Hepatocyte (in vitro differentiated cells): ENCODE results near the gene TMEM107. TPM values are rescaled to one million over a fixed set of nuclear protein-coding genes. Genes with fewer than 3 reads are reported as not detected.

ENCODE experiments used
- DNase-seq: peaks from one replicate; pipeline ENCODE4 v3.0.0-alpha.2; 2016; ENCODE audit warnings: low spot score
- H2AFZ ChIP-seq: fragments of 200-600 bp; sonication (generic); 2 replicates; pipeline ENCODE4 v1.6.0; 2016; ENCODE audit warnings: antibody characterized with exemption, mild to moderate bottlenecking
- H3K27ac ChIP-seq: fragments of 200-600 bp; sonication (generic); 2 replicates; pipeline ENCODE4 v1.5.1; 2016; ENCODE audit warnings: mild to moderate bottlenecking
- H3K27me3 ChIP-seq: fragments of 200-600 bp; sonication (generic); 2 replicates; pipeline ENCODE4 v1.6.1; 2016
- H3K36me3 ChIP-seq: fragments of 200-600 bp; sonication (generic); replicated peaks from 2 replicates; pipeline ENCODE4 v1.5.1; 2016; ENCODE audit warnings: low read depth; ENCODE audit not compliant: insufficient read depth
- H3K4me1 ChIP-seq: fragments of 200-600 bp; sonication (generic); 2 replicates; pipeline ENCODE4 v1.5.1; 2016; ENCODE audit warnings: mild to moderate bottlenecking, moderate library complexity; ENCODE audit not compliant: insufficient read depth
- H3K4me2 ChIP-seq: fragments of 200-600 bp; sonication (generic); 2 replicates; pipeline ENCODE4 v1.6.0; 2016
- H3K4me3 ChIP-seq: fragments of 200-600 bp; sonication (generic); 2 replicates; pipeline ENCODE4 v1.5.1; 2016; ENCODE audit warnings: mild to moderate bottlenecking
- H3K79me2 ChIP-seq: fragments of 200-600 bp; sonication (generic); 2 replicates; pipeline ENCODE4 v1.6.0; 2017; ENCODE audit warnings: mild to moderate bottlenecking
- H3K9me2 ChIP-seq: fragments of 200-600 bp; sonication (generic); replicated peaks from 2 replicates; pipeline ENCODE4 v1.6.0; 2017; ENCODE audit warnings: mild to moderate bottlenecking; ENCODE audit not compliant: insufficient read depth
- H3K9me3 ChIP-seq: fragments of 200-600 bp; sonication (generic); 2 replicates; pipeline ENCODE4 v1.5.1; 2016; ENCODE audit warnings: low read depth, mild to moderate bottlenecking
- H4K20me1 ChIP-seq: fragments of 200-600 bp; sonication (generic); 2 replicates; pipeline ENCODE4 v1.6.0; 2016; ENCODE audit warnings: mild to moderate bottlenecking; ENCODE audit not compliant: insufficient read depth, poor library complexity, severe bottlenecking
- EZH2 ChIP-seq: fragments of 200-600 bp; sonication (generic); IDR thresholded peaks from 2 replicates; pipeline ENCODE4 v1.6.1; 2016; ENCODE audit warnings: antibody characterized with exemption, mild to moderate bottlenecking, borderline replicate concordance
- EZH2phosphoT487 ChIP-seq: fragments of 200-600 bp; sonication (generic); IDR thresholded peaks from one replicate; pipeline ENCODE4 v1.6.1; 2018; ENCODE audit warnings: antibody characterized with exemption, mild to moderate bottlenecking, low read depth, moderate library complexity; ENCODE audit not compliant: unreplicated experiment, severe bottlenecking
- WGBS: methylation state at CpG from one replicate; pipeline ENCODE4 v1.1.6; 2016; ENCODE audit warnings: low lambda C conversion rate; ENCODE audit errors: missing lambda C conversion rate; 5-methylcytosine and 5-hydroxymethylcytosine counted together
- polyA plus RNA-seq: library from polyadenylated mRNA; unstranded; fragments of >200 nt; fragmentation: Nextera tagmentation; extraction: Ambion mirVana; gene quantifications from 2 replicates; pipeline ENCODE4 v1.2.1, GENCODE V29; 2016
- total RNA-seq: library from RNA; depleted of rRNA; stranded (reverse); fragments of >200 nt; gene quantifications from 2 replicates; pipeline ENCODE4 v1.2.3, GENCODE V29; 2014
- TF ChIP-seq, protein P1 (sequence below): fragments of 200-600 bp; sonication (generic); IDR thresholded peaks from 2 replicates; pipeline ENCODE4 v1.5.1; 2016; ENCODE audit warnings: antibody characterized with exemption, mild to moderate bottlenecking; ENCODE audit not compliant: poor library complexity

The TMEM107 gene
- total and polyA plus RNA-seq, 2 experiments from 2014 or later = 12.8 to 21.1 TPM

DNA sequence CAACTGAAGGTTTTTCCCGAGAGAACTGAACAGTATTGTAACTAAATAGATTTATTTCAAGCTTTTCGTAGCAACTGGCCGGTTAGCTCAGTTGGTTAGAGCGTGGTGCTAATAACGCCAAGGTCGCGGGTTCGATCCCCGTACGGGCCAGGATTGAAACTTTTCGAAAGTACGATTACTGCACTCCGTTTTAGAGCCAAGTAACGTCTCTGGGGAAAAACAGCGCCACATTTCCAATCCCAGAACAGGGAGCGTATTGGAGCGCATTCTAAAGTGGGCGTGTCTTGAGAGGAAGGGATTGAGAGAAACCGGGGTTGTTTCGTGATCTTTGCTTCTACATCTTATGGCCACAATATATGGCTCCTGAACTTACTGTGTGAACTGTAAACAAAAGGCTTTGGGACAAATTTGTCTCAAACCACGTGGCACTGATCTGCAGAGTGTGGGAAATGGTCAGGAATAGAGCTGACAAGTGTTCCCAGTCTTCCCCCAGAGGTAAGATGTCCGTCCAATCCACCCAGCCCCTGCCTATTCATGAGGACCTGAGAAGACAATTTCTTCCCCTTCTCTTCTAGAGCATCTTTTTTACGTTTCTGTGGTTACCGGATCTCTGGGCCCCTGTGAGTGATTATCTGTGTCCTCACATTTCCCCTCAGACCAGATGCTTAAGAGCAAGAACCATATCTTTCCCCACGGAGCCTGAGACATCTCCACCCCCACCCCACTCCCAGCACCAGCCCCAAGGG, 11.5 kb upstream of the TMEM107 start:
- Histone ChIP-seq H3K9me3 (no peaks in the 10 kb centered on the region), H3K27ac (peak overlapping the region; percentile 96), H3K9me2 (no peaks in the 10 kb centered on the region), H2AFZ (no peak overlapping the region), H3K36me3 (no peaks in the 10 kb centered on the region), H3K4me3 (peak overlapping the region; percentile 22), H3K4me1 (peaks cover 12% of the 10 kb centered on the region), H3K27me3 (no peaks in the 10 kb centered on the region), H3K79me2 (peaks cover 9% of the 10 kb centered on the region), H4K20me1 (no peaks in the 10 kb centered on the region), H3K4me2 (peak overlapping the region; percentile 76)
- TF ChIP-seq EZH2 = no peak
- no peak for TF ChIP-seq EZH2phosphoT487
- TF ChIP-seq, protein P1, sequence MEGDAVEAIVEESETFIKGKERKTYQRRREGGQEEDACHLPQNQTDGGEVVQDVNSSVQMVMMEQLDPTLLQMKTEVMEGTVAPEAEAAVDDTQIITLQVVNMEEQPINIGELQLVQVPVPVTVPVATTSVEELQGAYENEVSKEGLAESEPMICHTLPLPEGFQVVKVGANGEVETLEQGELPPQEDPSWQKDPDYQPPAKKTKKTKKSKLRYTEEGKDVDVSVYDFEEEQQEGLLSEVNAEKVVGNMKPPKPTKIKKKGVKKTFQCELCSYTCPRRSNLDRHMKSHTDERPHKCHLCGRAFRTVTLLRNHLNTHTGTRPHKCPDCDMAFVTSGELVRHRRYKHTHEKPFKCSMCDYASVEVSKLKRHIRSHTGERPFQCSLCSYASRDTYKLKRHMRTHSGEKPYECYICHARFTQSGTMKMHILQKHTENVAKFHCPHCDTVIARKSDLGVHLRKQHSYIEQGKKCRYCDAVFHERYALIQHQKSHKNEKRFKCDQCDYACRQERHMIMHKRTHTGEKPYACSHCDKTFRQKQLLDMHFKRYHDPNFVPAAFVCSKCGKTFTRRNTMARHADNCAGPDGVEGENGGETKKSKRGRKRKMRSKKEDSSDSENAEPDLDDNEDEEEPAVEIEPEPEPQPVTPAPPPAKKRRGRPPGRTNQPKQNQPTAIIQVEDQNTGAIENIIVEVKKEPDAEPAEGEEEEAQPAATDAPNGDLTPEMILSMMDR = no peak
- under 1% methylated on average over 25 of the region's 25 CpGs for WGBS
- DNase-seq = peak; percentile 96

DNA sequence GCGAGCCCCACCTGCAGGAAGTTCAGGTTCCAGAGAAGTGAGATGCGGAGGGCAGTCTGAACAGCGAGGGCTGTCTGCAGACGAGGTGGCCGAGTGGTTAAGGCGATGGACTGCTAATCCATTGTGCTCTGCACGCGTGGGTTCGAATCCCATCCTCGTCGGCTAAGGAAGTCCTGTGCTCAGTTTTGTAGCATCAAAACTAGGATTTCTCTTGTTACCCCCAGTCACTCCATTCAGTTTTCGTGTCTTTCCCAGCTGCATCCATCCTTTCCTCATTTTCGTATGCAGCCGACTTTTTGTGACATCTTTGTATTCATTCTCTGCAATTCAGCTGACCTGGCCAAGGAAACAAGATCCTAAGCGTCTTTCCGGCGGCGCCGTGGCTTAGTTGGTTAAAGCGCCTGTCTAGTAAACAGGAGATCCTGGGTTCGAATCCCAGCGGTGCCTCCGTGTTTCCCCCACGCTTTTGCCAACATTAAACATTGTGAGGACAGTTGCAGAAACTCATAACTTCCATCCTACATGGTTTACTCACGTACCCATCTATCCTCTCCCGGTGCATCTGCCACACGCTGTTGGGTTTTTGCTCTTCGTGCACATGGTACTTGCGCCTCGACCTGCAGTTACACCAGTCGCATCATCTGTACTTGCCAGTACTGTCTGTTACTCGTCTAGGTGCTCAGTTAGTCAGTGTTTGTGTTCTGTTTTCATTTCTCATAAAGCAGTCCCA, 10.8 kb upstream of the TMEM107 start:
- no peak overlapping the region for H2AFZ ChIP-seq

DNA sequence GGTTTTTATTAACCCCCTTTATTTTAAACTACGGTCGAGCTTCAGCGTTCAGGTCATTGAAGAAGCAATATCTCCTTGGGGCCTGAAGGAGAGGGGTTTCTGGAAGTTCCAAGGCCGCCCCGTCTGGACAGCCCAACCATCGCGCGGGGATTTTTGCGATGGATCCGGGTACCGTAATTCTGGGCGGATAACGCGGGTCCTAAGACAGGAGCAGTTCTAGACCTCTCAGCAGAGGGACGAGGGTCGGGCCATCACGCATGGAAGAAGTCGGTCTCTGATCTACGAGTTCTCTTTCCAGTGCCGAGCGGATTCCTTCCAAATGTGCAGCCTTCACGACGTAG, 10.2 kb upstream of the TMEM107 start:
- H3K4me1 ChIP-seq = peaks cover 12% of the 10 kb centered on the region
- WGBS = 1% methylated on average over 23 of the region's 23 CpGs
- TF ChIP-seq EZH2phosphoT487 = no peak

More for the DNA sequence above, 10.8 kb upstream of the TMEM107 start:
- Histone ChIP-seq H3K4me3 (peak overlapping the region; percentile 96), H3K27ac (peak overlapping the region; percentile 96), H3K9me2 (no peaks in the 10 kb centered on the region), H3K36me3 (no peaks in the 10 kb centered on the region), H3K27me3 (no peaks in the 10 kb centered on the region), H3K79me2 (peaks cover 9% of the 10 kb centered on the region), H4K20me1 (no peaks in the 10 kb centered on the region), H3K9me3 (no peaks in the 10 kb centered on the region), H3K4me1 (peaks cover 12% of the 10 kb centered on the region), H3K4me2 (peak overlapping the region; percentile 76)
- under 1% methylated on average over 32 of the region's 32 CpGs for WGBS
- peak; percentile 96 for DNase-seq
- TF ChIP-seq, protein P1 = peak; percentile 50
- no peak for TF ChIP-seq EZH2

More for the DNA sequence above, 10.2 kb upstream of the TMEM107 start:
- peak overlapping the region; percentile 96 for H3K27ac ChIP-seq
- peaks cover 9% of the 10 kb centered on the region for H3K79me2 ChIP-seq
- H4K20me1 ChIP-seq = no peaks in the 10 kb centered on the region
- H3K9me2 ChIP-seq = no peaks in the 10 kb centered on the region
- H3K4me2 ChIP-seq = peak overlapping the region; percentile 76
- no peaks in the 10 kb centered on the region for H3K27me3 ChIP-seq
- peak overlapping the region; percentile 96 for H3K4me3 ChIP-seq
- H3K36me3 ChIP-seq = no peaks in the 10 kb centered on the region
- H2AFZ ChIP-seq = peak overlapping the region; percentile 72
- H3K9me3 ChIP-seq = no peaks in the 10 kb centered on the region
- no peak for DNase-seq
